Suppressor macrophage treated with lipopolysaccharide for 1 hour (primary cell): ENCODE data around the gene TTLL1.
A peak's percentile ranks its signal among the peaks of the same experiment; 100 is the strongest.
"Not testable (repeated sequence)": the region's sequence is repeated elsewhere in the genome, so short reads cannot be mapped to it uniquely, and the experiment has no call there.

Source experiments
- DNase-seq, 3 donors: peaks; one replicate each; pipeline ENCODE4 v3.0.0-alpha.2; 2020 to 2022

Gene TTLL1

DNA sequence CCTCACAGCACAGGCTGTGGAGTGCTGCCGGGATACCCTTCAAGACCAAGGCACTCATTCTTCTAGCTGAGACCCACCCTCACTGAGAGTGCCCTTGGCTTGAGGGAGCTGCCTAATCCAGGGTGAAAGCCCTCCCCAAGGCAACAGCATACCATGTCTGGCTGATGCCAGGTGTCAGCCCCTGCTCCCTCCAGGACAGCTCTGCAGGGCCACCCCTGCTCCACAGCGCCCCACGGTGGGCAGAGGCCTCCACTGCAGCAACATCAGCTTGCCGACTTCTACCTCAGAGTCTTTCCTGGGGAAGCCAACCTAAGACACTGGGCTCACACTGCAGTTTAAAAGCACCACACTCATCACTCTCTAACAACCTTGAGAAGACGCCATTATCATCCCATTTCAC is 29.0 kb downstream of the TTLL1 start:
- DNase-seq = peak in 2 of 3 donors; percentile 21 to 37

DNA sequence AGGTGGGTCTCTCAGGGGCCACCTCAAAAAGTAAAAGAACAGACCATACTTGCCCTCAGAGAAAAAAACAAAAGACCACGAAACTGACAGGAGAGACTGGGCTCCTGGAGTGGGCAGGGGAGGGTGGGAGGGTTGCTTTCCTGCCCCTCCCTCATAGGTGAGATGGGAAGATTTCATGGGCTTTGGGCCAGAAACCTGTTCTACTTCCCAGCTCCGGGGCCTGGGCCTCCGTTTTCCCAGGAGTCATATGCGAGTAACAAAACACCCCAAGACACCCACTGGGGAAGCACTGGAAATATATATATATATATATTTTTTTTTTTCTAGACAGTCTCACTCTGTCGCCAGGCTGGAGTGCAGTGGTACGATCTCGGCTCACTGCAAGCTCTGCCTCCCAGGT is 31.6 kb downstream of the TTLL1 start:
- DNase-seq = no peak

DNA sequence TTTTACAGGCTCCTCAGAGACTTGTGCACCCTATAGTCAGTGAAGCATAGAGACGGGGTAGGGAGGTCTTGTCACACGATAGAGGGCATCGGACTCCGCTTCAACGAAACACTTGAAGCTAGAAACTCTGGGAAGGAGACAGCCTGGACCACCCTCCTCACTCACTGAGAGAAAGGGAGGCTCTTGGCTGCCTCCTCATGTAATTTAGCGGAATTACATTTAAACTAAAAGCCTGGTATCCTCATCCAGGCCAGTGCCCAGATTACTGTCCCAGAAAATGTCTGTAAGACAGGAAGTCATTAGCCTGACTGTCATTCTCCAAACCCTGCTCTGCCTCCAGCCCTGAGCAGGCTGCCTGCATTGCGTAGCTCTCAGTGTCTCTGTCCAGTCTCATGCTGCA is 36.0 kb downstream of the TTLL1 start:
- peak in 1 of 3 donors; percentile 14 for DNase-seq

GRCh38 chr22:43050995-43051394 is 38.2 kb downstream of the TTLL1 start:
- DNase-seq = no peak

DNA sequence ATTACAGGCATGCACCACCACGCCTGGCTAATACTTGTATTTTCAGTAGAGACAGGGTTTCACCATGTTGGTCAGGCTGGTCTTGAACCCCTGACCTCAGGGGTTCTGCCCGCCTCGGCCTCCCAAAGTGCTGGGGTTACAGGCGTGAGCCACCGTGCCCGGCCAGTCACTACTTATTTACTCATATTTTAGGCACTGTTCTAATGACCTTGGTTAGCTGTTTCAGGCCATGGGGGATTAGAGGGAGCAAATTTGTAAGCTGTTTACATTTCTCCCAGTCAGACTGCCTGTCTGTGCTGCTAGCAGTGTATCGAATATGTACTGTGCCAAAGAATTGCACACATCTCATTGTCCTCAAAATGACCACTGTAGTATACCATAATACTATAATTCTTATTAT is 41.6 kb downstream of the TTLL1 start:
- DNase-seq = no peak

DNA sequence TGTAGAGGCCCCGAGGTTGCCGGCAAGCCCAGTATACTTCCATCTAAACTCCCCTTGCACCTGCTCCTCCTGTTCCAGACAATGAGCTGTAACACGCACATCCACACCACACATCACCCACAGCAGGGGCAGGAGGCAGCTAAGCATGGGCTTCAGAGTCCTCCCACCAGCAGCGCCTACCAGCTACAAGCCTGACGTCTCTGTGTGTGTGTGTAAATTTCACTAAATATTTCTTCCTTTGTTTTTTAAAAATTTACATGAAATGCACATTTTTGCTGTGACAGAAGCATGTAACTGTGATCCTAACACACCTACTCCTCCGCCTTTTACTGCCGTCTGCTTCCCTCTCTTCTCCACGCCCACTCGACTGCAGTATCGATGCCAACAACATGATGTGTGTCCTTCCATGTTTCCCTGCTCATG is 44.9 kb downstream of the TTLL1 start:
- DNase-seq = no peak

GRCh38 chr22:43042101-43042780 is 47.0 kb downstream of the TTLL1 start:
- no peak for DNase-seq

GRCh38 chr22:43039800-43040199 is 49.4 kb downstream of the TTLL1 start:
- DNase-seq = no peak

GRCh38 chr22:43038325-43038724 is 50.9 kb downstream of the TTLL1 start:
- DNase-seq = no peak

DNA sequence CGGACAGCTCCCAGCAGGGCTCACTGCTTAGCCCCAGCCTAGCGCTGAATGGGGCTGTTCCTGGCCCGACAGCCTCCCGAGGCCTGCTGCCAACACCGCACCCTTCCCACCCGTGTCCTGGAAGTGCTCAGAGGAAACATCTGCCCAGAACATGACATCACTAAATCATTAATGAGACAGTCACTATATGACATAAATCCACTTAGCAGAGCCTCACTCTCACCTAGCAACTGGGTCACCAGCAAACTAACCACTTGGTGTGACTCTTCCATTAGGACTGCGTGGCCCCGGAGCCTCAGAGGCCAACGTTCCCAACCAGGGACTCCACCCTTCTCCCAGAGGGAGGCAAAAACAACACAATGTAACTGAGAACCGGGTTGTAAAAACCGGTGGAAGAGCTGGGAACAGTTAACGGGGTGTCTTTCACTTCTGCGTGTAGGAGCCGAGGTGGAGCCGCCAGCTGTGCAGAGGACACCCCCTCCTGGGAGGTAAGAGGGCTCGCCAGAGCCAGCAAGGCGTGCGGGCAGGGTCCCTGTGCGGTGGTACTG is 52.8 kb downstream of the TTLL1 start:
- peak in 1 of 3 donors; percentile 5 for DNase-seq

GRCh38 chr22:43035250-43035649 is 53.9 kb downstream of the TTLL1 start:
- no peak for DNase-seq

GRCh38 chr22:43031617-43032016 is 57.6 kb downstream of the TTLL1 start:
- no peak for DNase-seq

GRCh38 chr22:43018615-43019014 is 70.6 kb downstream of the TTLL1 start:
- no peak for DNase-seq

GRCh38 chr22:43017525-43018460 is 71.4 kb downstream of the TTLL1 start:
- DNase-seq = no peak

DNA sequence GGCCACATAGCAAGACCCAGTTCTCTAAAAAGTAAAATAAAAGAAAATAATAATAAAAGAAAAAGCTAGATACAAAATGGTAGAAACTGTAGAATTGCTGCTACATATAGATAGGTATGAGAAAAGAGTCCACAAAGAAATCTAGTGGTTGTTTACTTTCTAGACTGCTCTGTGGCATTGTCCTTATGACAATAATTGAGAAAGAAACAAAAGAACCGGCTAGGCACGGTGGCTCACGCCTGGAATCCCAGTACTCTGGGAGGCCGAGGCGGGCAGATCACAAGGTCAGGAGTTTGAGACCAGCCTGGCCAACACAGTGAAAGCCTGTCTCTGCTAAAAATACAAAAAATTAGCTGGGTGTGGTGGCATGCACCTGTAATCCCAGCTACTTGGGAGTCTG is 73.0 kb downstream of the TTLL1 start:
- not testable (repeated sequence) for DNase-seq

GRCh38 chr22:43015677-43016042 is 73.5 kb downstream of the TTLL1 start:
- no peak for DNase-seq

GRCh38 chr22:43014869-43015676 is 74.1 kb downstream of the TTLL1 start, which contains the start of gene PACSIN2:
TSS of gene PACSIN2 (minus strand) at chr22:43015149. CDS start at chr22:42912080, 103,069 bp downstream.
- peak; percentile 99 to 100 (median 99) for DNase-seq

GRCh38 chr22:43014316-43014868 is 74.8 kb downstream of the TTLL1 start:
- peak in 2 of 3 donors; percentile 41 to 60 for DNase-seq

GRCh38 chr22:43013355-43014315 is 75.6 kb downstream of the TTLL1 start:
- peak; percentile 43 to 82 (median 65) for DNase-seq

- no peak for DNase-seq
These were observed 76.8 kb downstream of the TTLL1 start for GRCh38 chr22:43012390-43012789.

- no peak for DNase-seq
These were observed 78.1 kb downstream of the TTLL1 start for GRCh38 chr22:43011079-43011478.
